Lower leg skin (tissue), 4 donors: ENCODE results near the gene LY6G5C. TPM values are rescaled to one million over a fixed set of nuclear protein-coding genes. Genes with fewer than 3 reads are reported as not detected.
"Not testable (repeated sequence)": the region's sequence is repeated elsewhere in the genome, so short reads cannot be mapped to it uniquely, and the experiment has no call there.

Experiments used
- DNase-seq, 2 donors: peaks; one replicate each; pipeline ENCODE4 v3.0.0-alpha.2; 2019; ENCODE audit warnings: low spot score in 2 of 2
- H3K4me3 ChIP-seq: fragments of 200-600 bp; sonication (generic); 2 replicates; pipeline ENCODE4 v1.5.1; 2017; ENCODE audit warnings: mild to moderate bottlenecking, low read depth; ENCODE audit not compliant: poor library complexity, severe bottlenecking
- CTCF ChIP-seq, 3 donors: fragments of 450-650 bp; IDR thresholded peaks; one replicate each; pipeline ENCODE4 v1.5.1; 2016; ENCODE audit warnings: antibody characterized with exemption in 3 of 3, mild to moderate bottlenecking in 3 of 3, moderate library complexity in 2 of 3
- POLR2A ChIP-seq, 2 donors: fragments of 450-650 bp; IDR thresholded peaks; one replicate each; pipeline ENCODE4 v1.6.1; 2016 to 2017; ENCODE audit warnings: antibody characterized with exemption in 2 of 2, mild to moderate bottlenecking in 1 of 2, moderate library complexity in 1 of 2
- WGBS, 2 donors: methylation state at CpG; one replicate each; pipeline ENCODE4 v1.1.5; 2018; 5-methylcytosine and 5-hydroxymethylcytosine counted together
- intact Hi-C: fragments of 100-400 bp; cut with DNase I; formaldehyde crosslinking; loops from one replicate; pipeline ENCODE4 v1.15.0; 2023; ENCODE audit warnings: low total_unique reads
- total RNA-seq, 4 donors: library from RNA; depleted of rRNA; stranded (reverse); fragments of >200 nt; gene quantifications; one replicate each; pipeline ENCODE4 v1.1.0, GENCODE V29; 2016

Gene LY6G5C
- total RNA-seq, 4 donors from 2014 or later, result 1.6 TPM; not detected in 3

DNA sequence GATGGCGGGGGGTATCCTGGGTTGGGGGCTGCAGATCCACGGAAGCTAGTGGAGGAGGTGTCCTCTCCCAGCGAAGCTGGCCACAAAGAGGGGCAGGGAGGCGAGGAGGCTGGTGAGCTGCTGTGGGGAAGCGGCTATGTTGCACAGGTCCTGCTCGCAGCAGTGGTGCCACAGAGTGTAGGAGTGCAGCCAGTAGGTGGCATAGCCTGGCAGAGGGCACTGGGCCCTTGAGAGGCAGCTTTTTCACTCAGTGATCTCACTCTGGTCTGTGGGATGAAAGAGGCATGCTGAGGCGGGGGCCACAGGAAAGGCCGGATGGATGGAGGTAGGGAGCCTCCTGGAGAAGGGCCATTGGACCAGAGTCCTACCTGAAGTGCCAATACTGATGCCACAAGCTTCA, 31.4 kb upstream of the LY6G5C start:
- intact Hi-C loops, result no loop called here
- 54 to 61% methylated on average over 8 of the region's 8 CpGs for WGBS, 2 donors
- H3K4me3 ChIP-seq, result no peak overlapping the region
- TF ChIP-seq POLR2A (IDR thresholded peaks at IDR 0.05) (no peak), CTCF (IDR thresholded peaks at IDR 0.05) (no peak)
- no peak for DNase-seq

DNA sequence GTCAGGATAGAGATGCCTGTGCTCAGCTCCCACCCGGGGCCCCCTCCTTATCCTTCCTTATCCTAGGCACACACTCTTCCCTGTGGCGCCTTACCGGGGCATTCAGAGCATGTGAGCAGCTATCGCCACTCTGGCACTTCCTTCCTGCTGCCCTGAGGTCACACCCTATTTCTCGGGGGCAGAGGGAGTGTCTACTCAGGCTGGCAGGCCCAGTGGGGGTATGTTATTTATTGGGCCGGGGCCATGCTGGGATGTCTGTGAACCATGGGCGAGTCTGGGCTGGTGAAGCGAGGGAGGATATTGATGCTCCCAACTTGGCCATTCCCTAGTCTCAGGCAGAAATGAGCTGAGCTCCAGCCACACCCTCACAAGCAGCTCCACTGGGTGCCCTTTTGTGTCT, 30.4 kb upstream of the LY6G5C start:
- intact Hi-C loops, result no loop called here
- H3K4me3 ChIP-seq, result no peak overlapping the region
- no peak for TF ChIP-seq CTCF (IDR thresholded peaks at IDR 0.05)
- no peak for TF ChIP-seq POLR2A (IDR thresholded peaks at IDR 0.05)
- WGBS, 2 donors, result 18 to 29% methylated on average over 4 to 8 of the region's 8 CpGs
- no peak for DNase-seq

DNA sequence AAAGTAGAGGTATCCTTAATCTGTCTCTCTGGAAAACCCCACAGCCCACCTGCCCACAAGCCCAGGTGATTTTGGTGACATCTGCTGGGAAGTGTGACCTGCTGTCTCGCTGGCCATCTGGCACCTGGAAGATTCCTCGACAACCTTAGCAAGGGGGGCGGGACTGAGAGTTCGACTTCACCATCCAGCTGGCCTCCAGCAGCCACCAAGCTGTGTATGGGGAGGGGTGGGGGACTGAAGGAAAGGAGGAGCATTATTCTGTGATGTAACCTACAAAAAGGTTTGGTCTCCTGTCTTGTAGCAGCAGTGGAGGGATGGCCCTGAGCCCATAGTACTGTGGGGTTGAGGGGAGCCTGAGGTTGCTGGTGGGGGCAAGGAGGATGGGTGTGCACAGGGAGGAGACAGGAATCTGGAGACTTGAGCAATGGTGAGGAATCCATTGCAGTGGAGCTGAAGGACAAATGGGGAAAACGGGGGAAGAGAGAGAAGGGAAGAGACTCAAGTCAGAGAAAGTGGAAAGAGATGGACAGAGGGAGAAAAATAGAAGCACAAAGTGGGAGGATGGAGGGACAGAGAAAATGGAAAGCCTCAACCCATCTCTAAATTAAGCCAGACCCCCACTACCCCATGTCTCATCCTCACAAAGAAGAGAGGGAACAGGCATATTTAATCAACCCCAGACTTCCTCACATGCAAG, 29.8 kb upstream of the LY6G5C start:
- no peak for DNase-seq
- 63 to 68% methylated on average over 5 of the region's 5 CpGs for WGBS, 2 donors
- no peak overlapping the region for H3K4me3 ChIP-seq
- TF ChIP-seq CTCF (IDR thresholded peaks at IDR 0.05), result no peak
- TF ChIP-seq POLR2A (IDR thresholded peaks at IDR 0.05), result no peak
- intact Hi-C loops, result no loop called here

GRCh38 chr6:31709157-31709556, 28.3 kb upstream of the LY6G5C start:
- H3K4me3 ChIP-seq, intact Hi-C loops, DNase-seq: not testable (repeated sequence)
- WGBS, 2 donors, result 89 to 92% methylated on average over 11 of the region's 11 CpGs

DNA sequence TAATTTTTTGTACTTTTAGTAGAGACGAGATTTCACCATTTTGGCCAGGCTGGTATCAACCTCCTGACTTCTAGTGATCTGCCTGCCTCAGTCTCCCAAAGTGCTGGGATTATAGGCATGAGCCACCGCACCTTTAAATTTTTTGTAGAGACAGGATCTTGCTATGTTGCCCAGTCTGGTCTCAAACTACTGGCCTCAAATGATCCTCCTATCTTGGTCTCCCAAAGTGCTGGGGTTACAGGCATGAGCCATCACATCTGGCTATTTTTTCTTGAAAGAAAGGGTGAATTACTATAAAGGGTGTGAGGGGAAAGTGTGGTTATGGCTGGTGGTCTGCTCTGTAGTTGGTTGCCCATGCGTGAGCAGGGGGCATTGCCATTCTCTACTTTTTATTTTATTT, 27.4 kb upstream of the LY6G5C start:
- intact Hi-C loops, result no loop called here
- no peak for DNase-seq
- no peak overlapping the region for H3K4me3 ChIP-seq
- WGBS, 2 donors, result 89 to 93% methylated on average over 3 of the region's 3 CpGs
- TF ChIP-seq CTCF (IDR thresholded peaks at IDR 0.05), result no peak
- TF ChIP-seq POLR2A (IDR thresholded peaks at IDR 0.05), result no peak

DNA sequence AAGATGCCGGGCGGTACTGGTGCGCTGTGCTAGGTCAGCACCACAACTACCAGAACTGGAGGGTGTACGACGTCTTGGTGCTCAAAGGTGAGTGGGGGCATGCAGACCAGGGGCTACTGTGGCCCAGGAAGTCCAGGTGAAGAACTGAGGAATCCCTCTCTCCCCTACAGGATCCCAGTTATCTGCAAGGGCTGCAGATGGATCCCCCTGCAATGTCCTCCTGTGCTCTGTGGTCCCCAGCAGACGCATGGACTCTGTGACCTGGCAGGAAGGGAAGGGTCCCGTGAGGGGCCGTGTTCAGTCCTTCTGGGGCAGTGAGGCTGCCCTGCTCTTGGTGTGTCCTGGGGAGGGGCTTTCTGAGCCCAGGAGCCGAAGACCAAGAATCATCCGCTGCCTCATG, 26.8 kb upstream of the LY6G5C start:
- no peak for DNase-seq
- WGBS, 2 donors, result 75 to 93% methylated on average over 10 of the region's 10 CpGs
- H3K4me3 ChIP-seq, result no peak overlapping the region
- intact Hi-C loops, result no loop called here
- TF ChIP-seq CTCF (IDR thresholded peaks at IDR 0.05) (no peak), POLR2A (IDR thresholded peaks at IDR 0.05) (no peak)
